Stimulated activated CD4-positive, alpha-beta T cell treated with anti-CD3 and anti-CD28 coated beads, Interleukin-12 subunit alpha, Interleukin-12 subunit beta, amount 100 ng/mL, for 24 hours (primary cell): ENCODE results near the gene POC5.
"Not testable (repeated sequence)": the region's sequence is repeated elsewhere in the genome, so short reads cannot be mapped to it uniquely, and the experiment has no call there.

ENCODE experiments used
- DNase-seq, 2 experiments: peaks; one replicate each; pipeline ENCODE4 v3.0.0-alpha.2; 2020; ENCODE audit warnings: low read depth in 2 of 2

POC5 gene

GRCh38 chr5:75717082-75717922 is at the start of gene POC5:
POC5 (minus strand) TSS chr5:75717437; CDS start chr5:75712937, 4,500 bp downstream.
- DNase-seq: peak; percentile 98 to 99

DNA sequence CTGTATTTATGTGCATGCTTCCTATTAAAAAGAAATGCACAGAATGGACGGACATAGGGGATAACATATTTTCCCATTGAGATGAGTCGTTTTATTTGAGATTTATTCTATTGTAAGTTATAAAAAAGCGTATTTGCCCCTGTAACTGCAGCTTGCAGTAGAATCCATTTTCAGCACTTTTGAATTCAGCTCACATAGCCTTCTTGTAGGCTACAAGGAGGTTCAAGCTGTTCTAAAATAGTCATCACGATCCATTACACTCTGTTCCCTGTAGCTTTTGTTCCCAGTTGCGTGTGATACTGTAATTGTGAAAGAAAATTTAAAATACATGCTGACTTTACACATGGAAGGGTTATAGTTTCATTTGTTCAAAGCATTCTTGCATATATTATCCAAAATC is 40.9 kb upstream of the POC5 start:
- DNase-seq: no peak

DNA sequence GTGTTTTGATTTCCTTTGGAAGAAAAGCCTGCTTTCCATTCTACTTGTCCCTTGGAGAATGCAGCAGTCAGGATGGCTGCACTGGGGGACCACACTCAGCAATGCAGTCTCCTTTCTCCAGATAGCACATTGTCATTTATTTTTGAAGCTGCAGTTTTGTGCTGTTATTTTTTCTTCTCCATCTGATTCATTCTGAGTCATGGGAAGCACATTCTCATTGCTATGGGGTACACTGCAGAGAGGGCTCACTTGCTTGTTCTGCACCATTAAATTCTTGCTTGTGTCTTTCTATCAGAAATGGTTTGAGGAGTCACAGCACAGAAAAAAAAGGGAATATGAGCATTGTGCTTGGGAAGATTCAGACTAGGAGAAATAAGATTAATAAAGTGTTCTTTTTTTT is 39.7 kb upstream of the POC5 start:
- no peak for DNase-seq

DNA sequence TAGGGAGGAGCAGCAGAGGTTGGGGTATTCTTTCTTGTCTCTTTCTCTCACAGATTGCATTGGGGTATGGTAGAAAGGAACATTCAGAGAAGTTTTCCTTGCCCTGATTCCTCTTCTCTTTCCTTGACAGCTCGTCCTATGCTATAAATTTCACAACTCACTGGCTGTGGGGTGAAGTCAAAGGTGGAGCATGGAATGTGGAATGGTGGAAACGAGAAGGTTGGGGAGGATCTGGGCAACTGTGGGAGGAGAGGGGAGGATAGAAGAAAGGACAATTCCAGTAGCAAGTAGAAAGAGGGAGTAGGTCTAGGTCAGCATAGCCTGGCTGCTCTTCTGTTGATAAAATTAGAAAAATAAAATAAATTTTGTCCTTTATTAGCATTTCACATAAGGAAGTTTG is 39.0 kb upstream of the POC5 start:
- DNase-seq: no peak

GRCh38 chr5:75753182-75753581 is 35.9 kb upstream of the POC5 start:
- DNase-seq: no peak

GRCh38 chr5:75744355-75744754 is 27.1 kb upstream of the POC5 start:
- no peak for DNase-seq

DNA sequence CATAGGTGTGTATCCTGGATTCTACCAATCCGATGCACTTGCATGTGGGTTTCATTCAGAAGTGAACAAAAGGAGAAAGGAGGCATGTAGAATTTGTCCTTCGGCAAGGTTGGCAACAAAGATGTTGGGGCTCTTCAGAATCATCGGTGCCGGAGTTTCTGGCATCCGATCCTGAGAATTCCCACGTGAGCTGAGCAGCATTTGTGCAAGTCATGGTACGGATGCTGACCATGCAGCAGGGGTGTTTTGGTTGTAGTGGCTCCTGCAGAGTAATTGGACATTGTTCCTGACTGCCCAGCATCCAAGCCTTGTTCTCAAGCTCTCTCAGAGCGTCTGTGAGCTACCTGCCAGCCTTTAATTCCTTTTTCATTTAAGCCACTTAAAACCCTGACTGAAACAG is 19.0 kb upstream of the POC5 start:
- DNase-seq: no peak

DNA sequence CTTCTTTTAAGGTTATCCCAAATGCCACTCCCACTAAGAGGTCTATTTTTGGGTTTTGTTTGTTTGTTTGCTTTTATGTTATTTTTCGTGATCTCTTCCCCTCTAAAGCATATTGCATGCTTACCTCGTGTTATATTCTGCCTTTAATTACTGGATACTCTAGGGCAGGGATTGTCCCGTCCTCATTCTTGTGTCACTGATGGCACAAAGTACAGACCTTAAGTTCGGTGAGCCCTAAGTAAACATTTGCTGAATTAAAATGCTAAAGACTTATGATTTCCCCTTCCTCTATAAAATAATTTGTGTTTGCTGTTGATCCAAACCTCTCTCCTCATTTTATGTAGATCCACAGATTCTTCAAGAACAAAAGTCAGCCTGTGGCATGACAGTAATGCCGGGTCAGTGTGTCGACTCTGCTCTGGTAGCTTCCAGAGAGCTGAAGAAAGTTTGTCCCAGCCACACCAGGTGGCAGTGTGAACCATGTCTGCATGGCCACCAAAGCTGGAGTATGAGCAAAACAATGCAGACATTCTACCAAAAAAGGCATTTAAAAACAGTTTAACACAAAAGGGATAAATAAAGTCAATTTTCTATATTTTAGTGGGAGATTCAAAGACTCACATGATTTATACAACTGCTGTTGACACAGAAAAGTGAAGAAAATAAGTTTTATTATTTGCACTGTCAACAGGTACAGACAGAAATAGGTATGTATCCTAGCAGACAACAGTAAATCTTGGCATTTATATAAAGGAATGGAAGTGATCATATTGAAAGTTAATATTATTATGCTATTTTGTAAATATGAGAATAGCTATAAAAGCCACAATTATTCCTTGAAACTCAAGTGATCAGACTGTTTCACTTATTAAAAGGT is 17.9 kb upstream of the POC5 start:
- no peak for DNase-seq

- DNase-seq: no peak
Measured at GRCh38 chr5:75733767-75734166, 16.5 kb upstream of the POC5 start.

DNA sequence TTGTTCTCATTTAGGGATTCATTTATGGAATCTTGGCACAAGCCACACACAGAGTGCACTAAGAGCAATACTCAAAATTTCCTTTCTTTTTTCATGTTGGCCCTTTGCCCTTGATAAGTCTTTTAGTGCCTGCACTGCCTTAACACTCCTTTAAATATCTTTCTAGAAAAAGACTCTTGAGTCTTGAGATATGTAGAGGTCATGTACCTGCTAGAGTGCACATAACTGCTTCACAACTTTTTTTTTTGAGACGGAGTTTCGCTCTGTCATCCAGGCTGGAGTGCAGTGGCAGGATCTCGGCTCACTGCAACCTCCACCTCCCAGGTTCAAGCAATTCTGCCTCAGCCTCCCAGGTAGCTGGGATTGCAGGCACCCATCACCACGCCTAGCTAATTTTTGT is 14.3 kb upstream of the POC5 start:
- not testable (repeated sequence) for DNase-seq

DNA sequence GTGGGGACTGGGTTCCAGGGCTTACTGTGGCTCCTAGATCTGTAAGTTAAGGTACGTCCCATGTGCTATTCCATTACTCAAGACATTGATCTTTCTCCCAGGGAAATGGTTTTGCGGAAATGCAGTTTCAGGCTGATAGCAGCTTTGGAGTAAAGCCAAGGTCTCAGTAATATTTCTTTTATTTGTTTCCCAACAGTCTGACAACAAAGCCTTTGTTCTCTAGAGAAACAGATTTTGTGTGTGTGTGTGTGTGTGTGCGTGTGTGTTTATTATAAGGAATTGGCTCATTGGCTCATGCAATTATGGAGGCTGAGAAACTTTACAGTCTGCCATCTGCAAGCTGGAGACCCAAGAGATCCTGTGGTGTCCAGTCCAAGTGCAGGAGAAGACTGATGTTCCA is 12.1 kb upstream of the POC5 start:
- no peak for DNase-seq

DNA sequence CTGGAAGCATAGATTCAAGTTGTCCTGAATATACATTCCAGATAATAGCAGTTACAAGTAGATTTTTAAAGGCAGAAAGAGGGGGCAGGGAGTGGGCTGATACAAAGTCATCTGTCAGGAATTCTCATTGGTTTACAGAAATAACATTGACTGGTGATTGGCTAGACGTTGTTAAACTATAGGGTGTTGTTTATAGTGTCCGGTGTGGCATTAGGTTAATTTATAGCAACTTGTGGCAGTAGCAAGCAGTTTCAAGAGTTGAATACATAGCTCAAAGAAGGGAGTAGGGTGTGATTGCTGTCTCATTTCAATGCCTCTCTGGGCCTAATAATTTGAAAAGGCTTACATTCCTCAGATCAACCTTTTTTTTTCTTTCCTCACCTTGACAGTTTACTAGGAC is 10.7 kb upstream of the POC5 start:
- no peak for DNase-seq

DNA sequence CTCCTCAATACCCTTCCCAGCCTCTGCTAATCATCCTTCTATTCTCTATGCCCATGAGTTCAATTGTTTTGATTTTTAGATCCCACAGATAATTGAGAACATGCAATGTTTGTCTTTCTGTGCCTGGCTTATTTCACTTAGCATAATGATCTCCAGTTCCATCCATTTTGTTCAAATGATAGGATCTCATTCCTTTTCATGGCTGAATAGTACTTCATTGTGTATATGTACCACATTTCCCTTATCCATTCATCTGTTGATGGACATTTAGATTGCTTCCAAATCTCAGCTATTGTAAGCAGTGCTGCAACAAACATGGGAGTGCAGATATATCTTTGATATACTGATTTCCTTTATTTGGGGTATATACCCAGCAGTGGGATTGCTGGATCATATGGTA is 9.0 kb upstream of the POC5 start:
- not testable (repeated sequence) for DNase-seq

DNA sequence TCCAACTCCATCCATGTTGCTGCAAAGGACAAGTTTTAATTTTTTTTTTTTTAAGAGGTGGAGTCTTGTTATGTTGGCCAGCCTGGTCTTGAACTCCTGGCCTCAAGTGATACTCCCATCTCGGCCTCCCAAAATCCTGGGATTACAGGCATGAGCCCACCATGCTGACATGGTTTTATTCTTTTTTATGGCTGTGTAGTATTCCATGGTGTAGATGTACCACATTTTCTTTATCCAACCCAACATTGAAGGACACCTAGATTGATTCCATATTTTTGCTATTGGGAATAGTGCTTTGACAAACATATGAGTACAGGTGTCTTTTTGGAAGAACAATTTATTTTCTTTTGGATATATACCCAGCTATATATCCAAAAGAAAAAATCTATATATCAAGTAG is 6.1 kb upstream of the POC5 start:
- DNase-seq: no peak

DNA sequence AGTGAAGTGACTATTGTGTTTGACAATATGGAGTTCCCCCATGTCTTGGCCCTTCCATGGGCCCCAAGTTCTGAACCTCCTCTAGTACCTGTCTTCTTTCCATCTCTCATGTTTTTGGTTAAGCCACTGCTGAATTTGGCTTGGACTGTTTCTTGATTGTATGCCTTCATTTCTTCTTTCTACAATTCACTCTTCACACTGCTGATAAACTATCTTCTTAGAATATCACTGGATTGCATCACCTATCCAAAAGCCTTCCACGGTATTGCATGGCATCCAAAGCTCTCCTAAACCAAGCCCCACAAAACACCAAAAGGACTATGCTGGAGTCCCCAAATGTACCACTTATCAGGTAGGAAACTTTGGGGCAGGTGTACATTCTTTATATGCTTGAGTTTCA is 4.3 kb upstream of the POC5 start:
- DNase-seq: no peak

GRCh38 chr5:75720882-75721281 is 3.6 kb upstream of the POC5 start:
- DNase-seq: no peak

DNA sequence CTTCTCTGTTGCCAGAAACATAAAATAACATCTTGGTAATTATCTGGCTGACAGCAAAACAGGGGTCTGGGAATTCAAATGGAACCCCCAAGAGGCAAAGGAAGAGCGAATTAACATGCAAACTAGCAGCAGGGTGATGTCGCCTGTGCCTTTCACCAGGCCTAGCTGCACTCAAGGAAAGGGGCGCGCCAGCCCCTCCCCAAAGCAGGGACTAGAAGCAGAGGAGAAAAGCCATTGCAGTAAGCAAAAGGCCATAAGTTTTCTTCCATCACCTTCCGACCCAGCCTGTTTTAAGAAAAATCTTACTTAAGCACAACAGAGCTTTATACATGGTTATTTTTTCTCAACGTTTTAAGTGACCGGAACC is 539 bp downstream of the POC5 start:
- no peak for DNase-seq

- DNase-seq: no peak
Measured at GRCh38 chr5:75712091-75712490, 5.1 kb downstream of the POC5 start.

- no peak for DNase-seq
Measured at GRCh38 chr5:75711151-75711550, 6.1 kb downstream of the POC5 start.

DNA sequence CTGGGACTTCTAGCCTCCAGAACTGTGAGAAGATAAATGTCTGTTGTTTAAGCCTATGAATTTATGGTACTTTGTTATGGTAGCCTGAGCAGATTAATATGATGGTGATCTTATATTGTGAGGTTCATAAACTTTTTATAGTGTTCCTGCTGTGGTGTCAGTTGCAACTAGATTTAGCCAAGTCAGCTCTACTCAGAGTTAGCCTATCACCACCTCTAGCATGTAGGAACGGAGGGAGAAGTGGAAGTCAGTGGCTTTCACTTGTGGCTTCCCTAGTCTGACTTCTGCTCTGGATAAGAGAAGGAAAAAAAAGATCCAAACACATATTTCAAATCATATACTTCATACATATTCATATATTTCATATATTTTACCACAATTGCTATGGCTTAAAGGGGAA is 6.6 kb downstream of the POC5 start:
- no peak for DNase-seq

DNA sequence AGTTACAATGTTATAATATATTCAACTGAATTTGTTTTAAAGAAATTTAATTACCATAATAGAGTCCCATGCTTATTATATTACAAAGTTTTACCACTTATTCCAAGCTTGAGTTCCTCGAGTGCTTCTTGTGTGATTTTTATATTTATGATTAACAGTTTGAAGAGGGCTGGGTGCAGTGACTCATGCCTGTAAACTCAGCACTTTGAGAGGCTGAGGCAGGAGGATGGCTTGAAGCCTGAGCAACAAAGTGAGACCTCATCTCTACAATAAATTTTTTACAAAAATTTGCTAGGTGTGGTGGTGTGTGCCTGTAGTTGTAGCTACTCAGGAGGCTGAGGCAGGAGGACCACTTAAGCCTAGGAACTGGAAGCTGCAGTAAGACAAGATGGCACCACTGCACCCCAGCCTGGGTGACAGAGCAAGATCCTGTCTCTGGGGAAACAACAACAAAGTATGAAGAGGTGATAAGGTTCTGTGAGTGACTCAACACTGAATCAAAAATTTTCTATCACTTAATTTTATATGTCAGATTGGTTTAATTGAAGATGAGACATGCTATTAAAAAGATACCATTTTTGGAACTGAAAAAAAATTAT is 9.2 kb downstream of the POC5 start:
- DNase-seq: no peak

DNA sequence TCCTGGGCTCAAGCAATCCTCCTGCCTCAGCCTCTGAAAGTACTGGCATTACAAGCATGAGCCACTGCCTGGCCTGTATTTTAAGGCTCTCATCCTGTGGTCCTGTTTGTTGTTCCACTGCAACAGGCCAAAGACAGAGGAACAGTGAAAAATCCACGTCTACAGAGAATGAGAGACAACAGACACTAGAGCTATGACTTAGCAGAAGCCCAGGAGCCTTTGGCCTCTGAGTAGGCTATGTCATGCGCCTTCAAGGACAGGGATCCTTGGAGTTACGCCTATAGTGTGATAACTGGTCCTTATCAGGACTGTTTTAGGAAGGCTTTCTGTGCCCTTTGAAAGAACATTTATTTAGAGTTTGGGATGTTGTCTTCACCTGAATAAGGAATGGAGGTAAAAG is 10.5 kb downstream of the POC5 start:
- DNase-seq: no peak

- no peak for DNase-seq
Measured at GRCh38 chr5:75706016-75706415, 11.2 kb downstream of the POC5 start.
